Peyer's patch (tissue), 4 donors: ENCODE measurements around the gene JUP.

Experiments
- POLR2A ChIP-seq, 2 donors: fragments of 450-650 bp; IDR thresholded peaks; one replicate each; pipeline ENCODE4 v1.5.1; 2017; ENCODE audit warnings: antibody characterized with exemption in 2 of 2, mild to moderate bottlenecking in 2 of 2, moderate library complexity in 2 of 2
- TF ChIP-seq, protein P1 (sequence below), 6 experiments: fragments of 450-650 bp in 4 of 6; fragments of 200-600 bp in 2 of 6; sonication (generic) in 1 of 6; IDR thresholded peaks; one replicate each; pipeline ENCODE4 v1.5.1; 2017 to 2019; ENCODE audit warnings: antibody characterized with exemption in 6 of 6, mild to moderate bottlenecking in 3 of 6, moderate library complexity in 1 of 6

DNA sequence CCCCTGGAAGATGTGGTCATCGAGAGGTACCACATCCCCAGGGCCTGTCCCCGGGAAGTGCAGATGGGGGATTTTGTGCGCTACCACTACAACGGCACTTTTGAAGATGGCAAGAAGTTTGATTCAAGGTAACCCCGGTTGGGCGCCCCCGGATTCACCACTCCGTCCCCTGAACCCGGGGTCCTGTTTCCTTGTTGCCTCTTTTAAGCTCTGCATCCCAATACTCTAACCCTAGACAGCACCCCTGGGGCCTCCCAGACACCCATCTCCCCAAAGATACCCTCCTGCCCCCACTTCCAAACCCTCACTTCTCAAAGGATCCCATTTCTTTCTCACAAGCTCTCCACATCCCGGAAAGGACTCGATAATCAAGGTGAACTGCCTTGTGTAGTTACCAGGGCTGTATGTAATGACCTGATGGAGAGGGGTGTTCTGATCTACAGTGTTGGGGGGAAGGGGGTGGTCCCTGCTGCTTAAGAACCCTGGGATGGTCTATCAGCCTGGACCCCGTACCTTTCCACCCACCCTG is 26.7 kb upstream of the JUP start:
- TF ChIP-seq, protein P1, sequence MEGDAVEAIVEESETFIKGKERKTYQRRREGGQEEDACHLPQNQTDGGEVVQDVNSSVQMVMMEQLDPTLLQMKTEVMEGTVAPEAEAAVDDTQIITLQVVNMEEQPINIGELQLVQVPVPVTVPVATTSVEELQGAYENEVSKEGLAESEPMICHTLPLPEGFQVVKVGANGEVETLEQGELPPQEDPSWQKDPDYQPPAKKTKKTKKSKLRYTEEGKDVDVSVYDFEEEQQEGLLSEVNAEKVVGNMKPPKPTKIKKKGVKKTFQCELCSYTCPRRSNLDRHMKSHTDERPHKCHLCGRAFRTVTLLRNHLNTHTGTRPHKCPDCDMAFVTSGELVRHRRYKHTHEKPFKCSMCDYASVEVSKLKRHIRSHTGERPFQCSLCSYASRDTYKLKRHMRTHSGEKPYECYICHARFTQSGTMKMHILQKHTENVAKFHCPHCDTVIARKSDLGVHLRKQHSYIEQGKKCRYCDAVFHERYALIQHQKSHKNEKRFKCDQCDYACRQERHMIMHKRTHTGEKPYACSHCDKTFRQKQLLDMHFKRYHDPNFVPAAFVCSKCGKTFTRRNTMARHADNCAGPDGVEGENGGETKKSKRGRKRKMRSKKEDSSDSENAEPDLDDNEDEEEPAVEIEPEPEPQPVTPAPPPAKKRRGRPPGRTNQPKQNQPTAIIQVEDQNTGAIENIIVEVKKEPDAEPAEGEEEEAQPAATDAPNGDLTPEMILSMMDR (IDR thresholded peaks at IDR 0.05), result no peak
- TF ChIP-seq POLR2A (IDR thresholded peaks at IDR 0.05), result no peak
